ENCODE results near the gene MERTK.

GRCh38 chr2:111919794-111920608 lies 21.6 kb downstream of the MERTK start:
- TF ChIP-seq, protein P1, sequence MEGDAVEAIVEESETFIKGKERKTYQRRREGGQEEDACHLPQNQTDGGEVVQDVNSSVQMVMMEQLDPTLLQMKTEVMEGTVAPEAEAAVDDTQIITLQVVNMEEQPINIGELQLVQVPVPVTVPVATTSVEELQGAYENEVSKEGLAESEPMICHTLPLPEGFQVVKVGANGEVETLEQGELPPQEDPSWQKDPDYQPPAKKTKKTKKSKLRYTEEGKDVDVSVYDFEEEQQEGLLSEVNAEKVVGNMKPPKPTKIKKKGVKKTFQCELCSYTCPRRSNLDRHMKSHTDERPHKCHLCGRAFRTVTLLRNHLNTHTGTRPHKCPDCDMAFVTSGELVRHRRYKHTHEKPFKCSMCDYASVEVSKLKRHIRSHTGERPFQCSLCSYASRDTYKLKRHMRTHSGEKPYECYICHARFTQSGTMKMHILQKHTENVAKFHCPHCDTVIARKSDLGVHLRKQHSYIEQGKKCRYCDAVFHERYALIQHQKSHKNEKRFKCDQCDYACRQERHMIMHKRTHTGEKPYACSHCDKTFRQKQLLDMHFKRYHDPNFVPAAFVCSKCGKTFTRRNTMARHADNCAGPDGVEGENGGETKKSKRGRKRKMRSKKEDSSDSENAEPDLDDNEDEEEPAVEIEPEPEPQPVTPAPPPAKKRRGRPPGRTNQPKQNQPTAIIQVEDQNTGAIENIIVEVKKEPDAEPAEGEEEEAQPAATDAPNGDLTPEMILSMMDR (conservative IDR thresholded peaks at IDR 0.05; ENCODE audit: low read length), result no peak
- no peak for TF ChIP-seq EZH2phosphoT487 (IDR thresholded peaks at IDR 0.05; ENCODE audit: borderline replicate concordance)

Data from Loucy (cell line).